ENCODE data around the gene PTMS.
A peak's percentile ranks its signal among the peaks of the same experiment; 100 is the strongest.

Gene PTMS

GRCh38 chr12:6791931-6792520, 25.9 kb downstream of the PTMS start:
- DNase-seq = no peak

- peak in 2 of 4 experiments; percentile 34 to 41 for DNase-seq
Observed at GRCh38 chr12:6792522-6793201, 26.5 kb downstream of the PTMS start.

GRCh38 chr12:6795088-6795487, 28.9 kb downstream of the PTMS start:
- DNase-seq = no peak

GRCh38 chr12:6796576-6796975, 30.4 kb downstream of the PTMS start:
- DNase-seq = no peak

DNA sequence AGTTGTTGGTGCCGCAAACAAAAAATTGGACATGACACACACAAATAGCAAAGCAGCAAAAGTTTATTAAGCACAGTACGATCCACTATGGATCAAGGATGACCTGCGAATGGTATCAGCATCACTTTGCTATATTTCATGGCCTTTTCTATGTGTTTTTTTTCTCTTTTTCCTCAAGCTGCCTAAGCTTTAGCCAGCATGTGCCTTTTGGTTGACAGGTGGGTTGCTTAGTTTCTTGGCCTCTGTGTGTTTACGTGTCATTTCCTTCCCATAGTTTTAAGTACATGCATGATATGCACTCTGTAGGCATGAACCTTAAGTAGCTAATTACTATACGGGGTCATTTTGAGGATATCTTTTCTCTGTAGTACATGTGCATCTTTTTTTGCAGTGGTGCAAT, 33.0 kb downstream of the PTMS start:
- no peak for DNase-seq

- DNase-seq = no peak
Observed at GRCh38 chr12:6807170-6807569, 41.0 kb downstream of the PTMS start.

DNA sequence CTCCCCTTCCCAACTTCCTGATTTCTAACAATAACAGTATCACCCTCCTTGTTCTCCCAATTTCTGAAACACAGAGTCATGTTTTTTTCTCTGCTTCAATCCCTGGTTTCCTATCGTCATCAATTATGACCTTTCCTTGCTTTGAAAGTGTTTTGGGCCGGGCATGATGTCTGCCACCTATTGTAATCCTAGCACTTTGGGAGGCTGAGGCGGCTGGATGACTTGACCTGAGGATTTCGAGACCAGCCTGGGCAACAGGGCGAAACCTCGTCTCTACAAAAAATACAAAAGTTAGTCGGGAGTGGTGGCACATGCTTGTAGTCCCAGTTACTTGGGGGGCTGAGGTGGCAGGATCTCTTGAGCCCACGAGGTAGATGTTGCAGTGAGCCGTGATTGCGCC, 42.9 kb downstream of the PTMS start:
- DNase-seq = no peak

DNA sequence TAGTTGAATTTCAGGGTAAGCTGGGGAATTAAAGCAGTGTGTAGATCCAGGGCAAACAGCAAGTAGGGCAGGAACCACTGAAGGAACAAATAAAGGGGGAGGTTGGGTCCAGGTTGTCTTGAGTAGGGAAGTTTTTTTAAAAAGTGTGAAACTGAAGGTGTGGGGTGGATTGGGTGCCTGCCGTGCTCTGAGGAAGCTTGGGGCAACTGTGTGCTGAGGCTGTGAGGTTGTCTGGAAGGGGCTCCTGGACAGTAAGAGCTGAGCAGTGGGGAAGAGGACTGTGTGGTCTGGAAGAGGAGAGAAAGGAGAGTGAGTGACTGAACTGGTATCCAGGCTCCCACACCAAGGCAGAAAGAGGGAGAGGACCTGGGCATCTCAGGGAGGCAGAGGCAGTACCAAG, 44.6 kb downstream of the PTMS start:
- no peak for DNase-seq

DNA sequence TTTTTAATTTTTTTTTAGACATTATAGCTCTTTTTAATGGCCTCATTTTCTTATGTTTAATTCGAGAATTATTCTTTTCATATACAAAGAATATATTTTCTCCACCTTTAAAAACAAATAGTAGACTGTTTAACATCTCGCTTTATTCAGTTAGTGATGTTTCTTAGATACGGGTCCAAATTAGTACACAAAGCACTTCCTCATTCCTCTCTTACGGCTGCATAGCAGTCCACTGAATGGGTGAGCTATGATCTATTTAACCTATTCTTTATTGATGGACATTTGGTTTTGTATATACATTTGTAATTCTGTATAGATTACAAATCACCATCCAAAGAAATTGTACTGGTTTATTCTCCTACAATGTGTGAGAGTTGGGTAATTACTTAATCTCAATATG, 47.2 kb downstream of the PTMS start:
- no peak for DNase-seq

- DNase-seq = no peak
Observed at GRCh38 chr12:6816598-6816997, 50.4 kb downstream of the PTMS start.

GRCh38 chr12:6817098-6817497, 50.9 kb downstream of the PTMS start:
- no peak for DNase-seq

DNA sequence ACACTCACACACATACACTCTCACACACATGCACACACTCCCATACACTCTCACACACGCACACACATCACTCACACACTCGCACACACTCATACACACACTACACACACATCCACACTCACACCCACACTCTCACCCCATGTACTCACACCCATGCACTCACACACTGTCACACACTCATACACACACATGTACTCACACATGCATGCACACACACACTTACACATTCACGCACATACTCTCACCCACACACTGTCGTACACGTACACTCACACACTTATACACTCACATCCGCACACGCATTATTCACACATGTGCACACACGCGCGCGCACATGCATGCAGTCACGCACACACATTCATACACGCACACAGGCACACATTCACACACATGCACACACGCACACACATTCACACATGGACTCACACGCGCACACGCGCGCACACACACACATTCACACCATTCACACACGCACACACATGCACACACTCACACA, 51.5 kb downstream of the PTMS start:
- DNase-seq = no peak

DNA sequence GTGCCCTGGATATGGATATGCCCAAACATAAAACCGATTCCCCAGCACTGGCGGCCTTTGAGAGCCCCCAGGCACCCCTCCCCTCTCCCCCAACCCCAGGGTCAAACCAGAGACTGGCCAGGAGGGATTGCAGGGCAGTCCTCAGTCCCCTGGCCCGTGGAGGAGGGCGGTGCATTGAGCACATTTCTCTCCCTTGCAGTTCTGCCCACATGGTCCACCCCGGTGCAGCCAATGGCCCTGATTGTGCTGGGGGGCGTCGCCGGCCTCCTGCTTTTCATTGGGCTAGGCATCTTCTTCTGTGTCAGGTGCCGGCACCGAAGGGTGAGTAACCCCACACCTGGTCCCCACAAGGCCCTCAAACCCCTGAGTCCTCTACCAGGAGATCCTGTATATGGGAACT, 52.1 kb downstream of the PTMS start:
- no peak for DNase-seq

DNA sequence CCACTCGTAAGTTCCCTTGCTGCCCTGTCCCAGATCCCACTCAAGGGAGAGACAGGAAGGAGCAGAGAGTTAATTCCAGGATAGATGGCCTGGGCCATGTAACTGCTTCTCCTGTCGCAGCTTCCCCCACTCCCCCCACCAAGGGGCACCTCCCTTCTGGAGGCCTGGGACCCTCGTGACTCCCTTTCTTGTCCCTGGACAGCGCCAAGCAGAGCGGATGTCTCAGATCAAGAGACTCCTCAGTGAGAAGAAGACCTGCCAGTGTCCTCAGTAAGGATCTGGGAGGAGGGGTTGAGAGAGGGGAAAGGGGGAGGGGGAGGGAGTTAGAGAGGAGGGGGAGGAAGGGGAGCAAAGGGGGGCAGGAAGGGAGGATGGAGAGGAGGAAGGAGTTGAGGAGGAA, 52.5 kb downstream of the PTMS start:
- no peak for DNase-seq

DNA sequence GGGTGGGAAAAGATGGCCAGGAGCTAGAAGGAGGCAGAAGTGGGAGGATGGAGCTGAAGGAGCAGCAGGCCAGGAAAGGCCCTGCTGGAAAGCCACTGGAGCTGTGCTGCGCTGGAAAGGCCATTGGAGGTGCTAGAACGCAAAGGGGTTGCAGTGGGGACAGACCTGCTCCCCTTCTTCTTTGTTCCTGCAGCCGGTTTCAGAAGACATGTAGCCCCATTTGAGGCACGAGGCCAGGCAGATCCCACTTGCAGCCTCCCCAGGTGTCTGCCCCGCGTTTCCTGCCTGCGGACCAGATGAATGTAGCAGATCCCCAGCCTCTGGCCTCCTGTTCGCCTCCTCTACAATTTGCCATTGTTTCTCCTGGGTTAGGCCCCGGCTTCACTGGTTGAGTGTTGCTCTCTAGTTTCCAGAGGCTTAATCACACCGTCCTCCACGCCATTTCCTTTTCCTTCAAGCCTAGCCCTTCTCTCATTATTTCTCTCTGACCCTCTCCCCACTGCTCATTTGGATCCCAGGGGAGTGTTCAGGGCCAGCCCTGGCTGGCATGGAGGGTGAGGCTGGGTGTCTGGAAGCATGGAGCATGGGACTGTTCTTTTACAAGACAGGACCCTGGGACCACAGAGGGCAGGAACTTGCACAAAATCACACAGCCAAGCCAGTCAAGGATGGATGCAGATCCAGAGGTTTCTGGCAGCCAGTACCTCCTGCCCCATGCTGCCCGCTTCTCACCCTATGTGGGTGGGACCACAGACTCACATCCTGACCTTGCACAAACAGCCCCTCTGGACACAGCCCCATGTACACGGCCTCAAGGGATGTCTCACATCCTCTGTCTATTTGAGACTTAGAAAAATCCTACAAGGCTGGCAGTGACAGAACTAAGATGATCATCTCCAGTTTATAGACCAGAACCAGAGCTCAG, 53.2 kb downstream of the PTMS start:
- DNase-seq = no peak

DNA sequence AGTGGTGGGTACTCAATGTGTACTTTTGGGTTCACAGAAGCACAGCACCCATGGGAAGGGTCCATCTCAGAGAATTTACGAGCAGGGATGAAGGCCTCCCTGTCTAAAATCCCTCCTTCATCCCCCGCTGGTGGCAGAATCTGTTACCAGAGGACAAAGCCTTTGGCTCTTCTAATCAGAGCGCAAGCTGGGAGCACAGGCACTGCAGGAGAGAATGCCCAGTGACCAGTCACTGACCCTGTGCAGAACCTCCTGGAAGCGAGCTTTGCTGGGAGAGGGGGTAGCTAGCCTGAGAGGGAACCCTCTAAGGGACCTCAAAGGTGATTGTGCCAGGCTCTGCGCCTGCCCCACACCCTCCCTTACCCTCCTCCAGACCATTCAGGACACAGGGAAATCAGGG, 54.0 kb downstream of the PTMS start:
- no peak for DNase-seq

Data from activated naive CD4-positive, alpha-beta T cell (primary cell).